H9 (cell line): ENCODE data around the gene NAGLU. TPM values are rescaled to one million over a fixed set of nuclear protein-coding genes. Genes with fewer than 3 reads are reported as not detected.

ENCODE experiments used
- DNase-seq: peaks from one replicate; pipeline ENCODE4 v3.0.0-alpha.2; 2017
- H2AFZ ChIP-seq: one replicate; pipeline ENCODE4 v1.6.1; 2013; ENCODE audit warnings: mild to moderate bottlenecking, low read length, control low read depth, moderate library complexity
- H2AK5ac ChIP-seq: 2 replicates; pipeline ENCODE4 v1.6.1; 2013; ENCODE audit warnings: low read length, control low read depth, mixed read lengths; ENCODE audit not compliant: insufficient read length
- H2BK120ac ChIP-seq: one replicate; pipeline ENCODE4 v1.6.1; 2013; ENCODE audit warnings: low read depth, mild to moderate bottlenecking, low read length, control low read depth, inconsistent platforms; ENCODE audit not compliant: poor library complexity, severe bottlenecking
- H2BK12ac ChIP-seq: 2 replicates; pipeline ENCODE4 v1.6.1; 2013; ENCODE audit warnings: low read length, control low read depth, mixed read lengths, low read depth; ENCODE audit not compliant: insufficient read length
- H2BK15ac ChIP-seq: 2 replicates; pipeline ENCODE4 v1.6.1; 2013; ENCODE audit warnings: low read depth, low read length, control low read depth
- H2BK20ac ChIP-seq: one replicate; pipeline ENCODE4 v1.6.1; 2013; ENCODE audit warnings: low read depth, mild to moderate bottlenecking, low read length, control low read depth, inconsistent platforms; ENCODE audit not compliant: poor library complexity, severe bottlenecking
- H2BK5ac ChIP-seq: 2 replicates; pipeline ENCODE4 v1.6.1; 2013; ENCODE audit warnings: low read length, control low read depth, mixed read lengths; ENCODE audit not compliant: insufficient read length
- H3K14ac ChIP-seq: 2 replicates; pipeline ENCODE4 v1.6.1; 2013; ENCODE audit warnings: low read length, control low read depth; ENCODE audit not compliant: insufficient read depth
- H3K18ac ChIP-seq: 2 replicates; pipeline ENCODE4 v1.6.1; 2013; ENCODE audit warnings: low read depth, mild to moderate bottlenecking, mixed read lengths, low read length, control low read depth; ENCODE audit not compliant: insufficient read length
- H3K23ac ChIP-seq: 2 replicates; pipeline ENCODE4 v1.6.1; 2013; ENCODE audit warnings: low read length, control low read depth, mixed read lengths, low read depth; ENCODE audit not compliant: insufficient read length
- H3K23me2 ChIP-seq: 2 replicates; pipeline ENCODE4 v1.6.1; 2013; ENCODE audit warnings: low read depth, mild to moderate bottlenecking, mixed read lengths, low read length, control low read depth; ENCODE audit not compliant: insufficient read length, poor library complexity, severe bottlenecking
- H3K27ac ChIP-seq: 2 replicates; pipeline ENCODE4 v1.5.1; 2013; ENCODE audit warnings: low read length, control low read depth, mixed read lengths, low read depth; ENCODE audit not compliant: insufficient read length
- H3K27me3 ChIP-seq: 2 replicates; pipeline ENCODE4 v1.6.1; 2013; ENCODE audit warnings: low read length, control low read depth, inconsistent platforms; ENCODE audit not compliant: insufficient read depth
- H3K4ac ChIP-seq: 2 replicates; pipeline ENCODE4 v1.6.1; 2013; ENCODE audit warnings: low read depth, mild to moderate bottlenecking, control low read depth, inconsistent platforms, low read length, moderate library complexity
- H3K4me1 ChIP-seq: 2 replicates; pipeline ENCODE4 v1.6.1; 2013; ENCODE audit warnings: low read length, control low read depth, inconsistent platforms; ENCODE audit not compliant: insufficient read depth
- H3K4me2 ChIP-seq: 2 replicates; pipeline ENCODE4 v1.6.1; 2013; ENCODE audit warnings: low read length, control low read depth, mixed read lengths; ENCODE audit not compliant: insufficient read length, insufficient read depth
- H3K56ac ChIP-seq: 2 replicates; pipeline ENCODE4 v1.6.1; 2013; ENCODE audit warnings: low read depth, mild to moderate bottlenecking, mixed read lengths, low read length, control low read depth; ENCODE audit not compliant: insufficient read length
- H3K79me1 ChIP-seq: 2 replicates; pipeline ENCODE4 v1.6.1; 2013; ENCODE audit warnings: low read depth, mild to moderate bottlenecking, moderate library complexity, low read length, control low read depth, inconsistent platforms; ENCODE audit not compliant: insufficient read depth, poor library complexity, severe bottlenecking
- H3K79me2 ChIP-seq: 2 replicates; pipeline ENCODE4 v1.6.1; 2013; ENCODE audit warnings: low read length, control low read depth, inconsistent platforms; ENCODE audit not compliant: insufficient read depth
- H3K9ac ChIP-seq: 2 replicates; pipeline ENCODE4 v1.6.1; 2013; ENCODE audit warnings: low read length, control low read depth, mixed read lengths; ENCODE audit not compliant: insufficient read length; ENCODE audit errors: extremely low read depth
- H3K9me3 ChIP-seq: one replicate; pipeline ENCODE4 v1.6.1; 2013; ENCODE audit warnings: low read depth, low read length, inconsistent platforms; ENCODE audit not compliant: control insufficient read depth
- H3T11ph ChIP-seq: one replicate; pipeline ENCODE4 v1.6.1; 2013; ENCODE audit warnings: mild to moderate bottlenecking, low read length, control low read depth, inconsistent platforms
- H4K20me1 ChIP-seq: one replicate; pipeline ENCODE4 v1.6.1; 2013; ENCODE audit not compliant: control insufficient read depth, insufficient read length, insufficient read depth
- H4K5ac ChIP-seq: 2 replicates; pipeline ENCODE4 v1.6.1; 2013; ENCODE audit warnings: low read depth, mild to moderate bottlenecking, mixed read lengths, low read length, control low read depth; ENCODE audit not compliant: insufficient read length
- H4K8ac ChIP-seq: replicated peaks from 2 replicates; pipeline ENCODE4 v1.6.1; 2013; ENCODE audit warnings: low read length, control low read depth, mixed read lengths, low read depth; ENCODE audit not compliant: insufficient read length
- H4K91ac ChIP-seq: 2 replicates; pipeline ENCODE4 v1.6.1; 2013; ENCODE audit warnings: low read depth, mild to moderate bottlenecking, moderate library complexity, mixed read lengths, low read length, control low read depth; ENCODE audit not compliant: insufficient read length
- H3K27ac Mint-ChIP-seq, 3 experiments: 2 replicates in 2 of 3; 3 replicates in 1 of 3; pipeline ENCODE4 v1.8.0; 2020 to 2021; ENCODE audit warnings: mixed read lengths in 3 of 3, mild to moderate bottlenecking in 1 of 3, moderate library complexity in 1 of 3
- H3K27me3 Mint-ChIP-seq: 2 replicates; pipeline ENCODE4 v1.8.0; 2021; ENCODE audit warnings: low read depth, mild to moderate bottlenecking, moderate library complexity, mixed read lengths
- H3K36me3 Mint-ChIP-seq, 3 experiments: 2 replicates in 2 of 3; 3 replicates in 1 of 3; pipeline ENCODE4 v1.8.0; 2020 to 2021; ENCODE audit warnings: low read depth in 3 of 3, mixed read lengths in 3 of 3; ENCODE audit not compliant: insufficient read depth in 1 of 3
- H3K4me1 Mint-ChIP-seq, 2 experiments: 2 replicates each; pipeline ENCODE4 v1.8.0; 2020; ENCODE audit warnings: mixed read lengths in 2 of 2
- H3K4me3 Mint-ChIP-seq, 2 experiments: 2 replicates in 1 of 2; 3 replicates in 1 of 2; pipeline ENCODE4 v1.8.0; 2020 to 2021; ENCODE audit warnings: mild to moderate bottlenecking in 2 of 2, mixed read lengths in 2 of 2, moderate library complexity in 1 of 2
- H3K9me3 Mint-ChIP-seq, 2 experiments: 2 replicates in 1 of 2; 3 replicates in 1 of 2; pipeline ENCODE4 v1.8.0; 2020; ENCODE audit warnings: mild to moderate bottlenecking in 2 of 2, mixed read lengths in 2 of 2, moderate library complexity in 1 of 2
- CTCF ChIP-seq: fragments of 200-600 bp; sonication (generic); conservative IDR thresholded peaks from 3 replicates; pipeline ENCODE4 v1.8.0; 2021; ENCODE audit warnings: antibody characterized with exemption, mild to moderate bottlenecking
- WGBS: extraction: QIAGEN DNeasy Blood & Tissue Kit; methylation state at CpG from one replicate; pipeline ENCODE4 v1.1.7; 2013; ENCODE audit warnings: missing lambda C conversion rate, low lambda C conversion rate, mixed read lengths; ENCODE audit not compliant: insufficient read length; ENCODE audit errors: extremely low coverage; 5-methylcytosine and 5-hydroxymethylcytosine counted together
- total RNA-seq: library from RNA; stranded (reverse); gene quantifications from 2 replicates; pipeline ENCODE4 v1.2.1, GENCODE V29; 2021

The NAGLU gene
- total RNA-seq, 1 experiment from 2014 or later: 23.5 TPM

DNA sequence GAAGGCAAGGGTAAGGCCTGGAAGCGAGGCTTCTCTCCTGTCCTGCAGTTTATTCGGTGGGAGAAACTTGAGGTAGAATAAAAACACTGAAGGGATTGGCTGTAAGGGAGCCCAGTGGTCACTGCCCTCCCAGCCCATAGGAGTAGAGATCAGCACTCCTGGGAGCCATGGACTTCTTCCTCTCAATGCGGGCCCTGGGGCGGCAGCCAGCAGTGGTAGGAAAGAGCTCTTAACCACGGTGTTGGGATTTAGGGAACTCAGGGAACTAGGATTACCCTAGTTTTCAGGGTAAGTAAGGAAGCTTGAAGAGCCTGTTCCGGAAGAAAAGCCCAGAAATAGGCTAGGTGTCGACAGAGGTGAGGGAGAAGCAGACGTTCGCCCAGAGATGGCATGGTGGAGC lies 23.8 kb upstream of the NAGLU start:
- WGBS: no CpG with 5 or more reads among the region's 9 CpGs
- H3K36me3 Mint-ChIP-seq: peaks cover 0 to 43% (median 35%) of the 10 kb centered on the region in 3 experiments; a peak in 5 of 7 replicates
- no peak overlapping the region for H3K9ac ChIP-seq

More for the DNA sequence above, 23.8 kb upstream of the NAGLU start:
- Histone ChIP-seq H3K23ac (no peak overlapping the region), H3K4me2 (no peak overlapping the region), H4K20me1 (no peaks in the 10 kb centered on the region), H2BK15ac (no peak overlapping the region), H2AFZ (no peak overlapping the region), H2BK12ac (no peak overlapping the region), H2AK5ac (no peak overlapping the region), H3K4ac (no peak overlapping the region), H2BK120ac (no peak overlapping the region), H3K18ac (no peak overlapping the region), H3K79me1 (no peaks in the 10 kb centered on the region), H4K91ac (no peak overlapping the region), H2BK20ac (no peak overlapping the region), H3K27ac (no peak overlapping the region), H3K56ac (no peak overlapping the region), H3T11ph (no peak overlapping the region), H4K5ac (no peak overlapping the region), H2BK5ac (no peak overlapping the region), H3K79me2 (no peaks in the 10 kb centered on the region), H3K4me1 (no peaks in the 10 kb centered on the region), H4K8ac (no peak overlapping the region), H3K9me3 (no peaks in the 10 kb centered on the region), H3K14ac (no peak overlapping the region), H3K23me2 (no peaks in the 10 kb centered on the region), H3K27me3 (no peaks in the 10 kb centered on the region)
- Mint-ChIP-seq H3K27ac (peak overlapping the region in 1 of 3 experiments; percentile 73; a peak in 1 of 7 replicates), H3K4me3 (no peak overlapping the region), H3K4me1 (no peaks in the 10 kb centered on the region), H3K27me3 (no peaks in the 10 kb centered on the region), H3K9me3 (no peaks in the 10 kb centered on the region)
- no peak for DNase-seq
- no peak for TF ChIP-seq CTCF
